ENCODE results near the gene NFKBIE. TPM values are rescaled to one million over a fixed set of nuclear protein-coding genes. Genes with fewer than 3 reads are reported as not detected.
"Not testable (repeated sequence)": the region's sequence is repeated elsewhere in the genome, so short reads cannot be mapped to it uniquely, and the experiment has no call there.

Gene NFKBIE, protein sequence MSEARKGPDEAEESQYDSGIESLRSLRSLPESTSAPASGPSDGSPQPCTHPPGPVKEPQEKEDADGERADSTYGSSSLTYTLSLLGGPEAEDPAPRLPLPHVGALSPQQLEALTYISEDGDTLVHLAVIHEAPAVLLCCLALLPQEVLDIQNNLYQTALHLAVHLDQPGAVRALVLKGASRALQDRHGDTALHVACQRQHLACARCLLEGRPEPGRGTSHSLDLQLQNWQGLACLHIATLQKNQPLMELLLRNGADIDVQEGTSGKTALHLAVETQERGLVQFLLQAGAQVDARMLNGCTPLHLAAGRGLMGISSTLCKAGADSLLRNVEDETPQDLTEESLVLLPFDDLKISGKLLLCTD
- 10 to 100 TPM; 17.2 to 19.9 TPM for total RNA-seq

DNA sequence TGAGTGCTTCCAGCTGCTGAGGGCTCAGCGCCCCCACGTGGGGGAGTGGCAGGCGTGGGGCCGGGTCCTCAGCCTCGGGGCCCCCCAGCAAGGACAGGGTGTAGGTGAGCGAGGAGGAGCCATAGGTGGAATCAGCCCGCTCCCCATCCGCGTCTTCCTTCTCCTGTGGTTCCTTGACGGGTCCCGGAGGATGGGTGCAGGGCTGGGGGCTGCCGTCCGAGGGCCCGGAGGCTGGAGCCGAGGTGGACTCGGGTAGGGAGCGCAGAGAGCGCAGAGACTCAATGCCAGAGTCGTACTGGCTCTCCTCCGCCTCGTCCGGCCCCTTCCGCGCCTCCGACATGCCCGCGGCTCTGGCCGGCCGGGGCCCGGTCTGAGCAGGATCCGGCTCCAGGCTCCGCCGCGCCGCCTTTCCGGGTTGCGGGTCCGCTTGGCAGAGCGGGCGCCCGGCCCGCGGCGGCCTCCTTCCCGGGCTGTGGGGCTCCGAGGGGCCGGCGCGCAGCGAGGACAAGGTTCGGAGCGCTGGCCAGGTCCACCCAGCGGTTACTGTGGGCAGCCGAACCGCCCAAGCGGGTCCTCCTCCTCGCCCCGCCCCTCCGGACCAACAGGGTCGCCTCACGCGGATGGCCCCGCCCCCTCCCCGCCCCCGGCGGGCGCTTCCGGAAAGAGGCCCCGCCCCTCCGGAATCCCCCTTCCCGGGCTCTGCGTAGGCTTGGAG is at the start of gene NFKBIE:
Gene NFKBIE, minus strand, starts transcription at position 545 of the 715 bp plus-strand sequence. Its CDS starts 205 bp downstream, at position 340.
- peak within 1 kb of the TSS; percentile 93 for H3K27ac Mint-ChIP-seq
- peak within 1 kb of the TSS; percentile 88 for H3K4me3 Mint-ChIP-seq
- DNase-seq: peak; percentile 97
- H3K36me3 Mint-ChIP-seq (ENCODE audit: low read depth): peaks cover 21% of the 10 kb centered on the region
- ChIA-PET POLR2A (interaction anchor here (1.4 kb wide), 2 partner anchors 16 to 18 kb away, joined by 5 to 11 read pairs; partner anchors contain the start of gene HSP90AB1), CTCF (interaction anchor here (1.1 to 5.2 kb wide), 8 partner anchors 9 to 169 kb away, joined by 4 to 38 read pairs (median 6); partner anchors contain the start of gene AARS2)
- peaks cover 14% of the 10 kb centered on the region for H3K27me3 Mint-ChIP-seq
- no peaks in the 10 kb centered on the region for H3K9me3 Mint-ChIP-seq (ENCODE audit: low read depth)
- ATAC-seq: peak; percentile 52
- intact Hi-C loops (cut with DNase I, micrococcal nuclease): loop anchor here (1.0 to 5.0 kb wide), 15 partner anchors 8 to 192 kb away; partner anchors contain the start of genes AARS2 (in 2 of the 2), MRPL14 (in 2 of the 2), SLC35B2 (in 2 of the 2) and TMEM63B (in 2 of the 2)
- peaks cover 58% of the 10 kb centered on the region for H3K4me1 Mint-ChIP-seq

DNA sequence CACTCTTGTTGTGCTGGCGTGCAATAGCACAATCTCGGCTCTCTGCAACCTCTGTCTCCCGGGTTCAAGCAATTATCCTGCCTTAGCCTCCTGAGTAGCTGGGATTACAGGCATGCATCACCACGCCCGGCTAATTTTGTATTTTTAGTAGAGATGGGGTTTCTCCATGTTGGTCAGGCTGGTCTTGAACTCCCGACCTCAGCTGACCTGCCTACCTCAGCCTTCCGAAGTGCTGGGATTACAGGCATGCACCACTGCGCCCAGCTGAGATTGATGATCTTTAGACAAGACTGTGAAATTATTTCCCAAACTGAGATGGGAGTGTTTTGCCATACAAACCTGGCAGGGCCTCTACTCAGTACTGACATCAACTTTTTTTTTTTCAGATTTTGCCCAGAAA is 49.3 kb upstream of the NFKBIE start:
- intact Hi-C loops (cut with DNase I, micrococcal nuclease): loop anchor here in 1 of 2 experiments (10.0 kb wide), 1 partner anchor 540 kb away; the partner anchor contains the start of gene VEGFA
- H3K4me1 Mint-ChIP-seq: peaks cover 14% of the 10 kb centered on the region

DNA sequence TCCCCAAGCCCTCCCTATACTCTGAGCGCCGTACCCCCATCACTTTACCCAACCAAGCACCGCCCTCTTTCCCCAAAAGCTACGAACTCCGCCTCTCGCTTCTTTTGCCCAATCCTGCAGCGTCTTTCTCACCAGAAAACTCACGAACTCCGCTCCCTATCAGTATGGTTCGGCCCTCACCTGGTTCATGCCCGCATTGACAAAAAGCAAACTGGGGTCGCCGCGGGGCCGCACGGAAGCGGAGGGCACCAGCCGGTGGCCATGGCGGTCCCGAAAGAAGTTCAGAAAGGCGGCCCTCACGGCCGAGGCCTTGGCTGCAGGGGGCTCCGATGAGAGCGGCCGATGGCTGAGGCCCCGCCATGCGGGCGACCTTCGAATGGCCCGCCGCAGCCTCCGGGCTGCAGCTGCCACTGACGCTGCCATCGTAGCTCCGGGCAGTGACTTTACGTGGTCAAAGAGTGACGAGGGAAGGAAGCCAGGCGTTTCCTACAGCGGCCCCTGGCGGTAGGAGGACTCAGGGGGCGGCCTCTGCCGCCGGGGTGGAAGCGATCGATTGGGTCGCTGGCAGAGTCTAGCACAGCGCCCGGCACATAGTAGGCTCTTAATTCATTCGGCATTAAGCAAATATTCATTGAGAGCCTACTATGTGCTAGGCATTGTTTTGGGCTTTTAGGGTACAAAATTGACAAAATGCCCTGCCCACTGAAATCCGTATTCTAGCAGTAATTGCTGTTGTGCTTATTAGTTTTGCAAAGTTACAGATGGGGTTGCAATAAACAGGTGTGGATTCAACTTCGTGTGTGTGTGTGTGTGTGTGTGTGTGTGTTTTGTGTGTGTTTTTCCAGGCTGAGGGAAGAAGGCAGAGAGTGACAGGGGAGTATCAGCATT is 47.8 kb upstream of the NFKBIE start, which contains the start of gene AARS2:
Gene AARS2, minus strand, starts transcription at position 447 of the 888 bp plus-strand sequence. Its CDS starts 24 bp downstream, at position 423.
- Mint-ChIP-seq H3K9me3 (ENCODE audit: low read depth) (no peaks in the 10 kb centered on the region), H3K27me3 (peaks cover 1% of the 10 kb centered on the region), H3K27ac (peak within 1 kb of the TSS; percentile 86), H3K36me3 (ENCODE audit: low read depth) (peaks cover 15% of the 10 kb centered on the region), H3K4me1 (peaks cover 14% of the 10 kb centered on the region), H3K4me3 (peak within 1 kb of the TSS; percentile 98)
- ChIA-PET CTCF (interaction anchor here (0.6 to 3.9 kb wide), 33 partner anchors 9 to 536 kb away, joined by 3 to 38 read pairs (median 4); partner anchors contain the start of genes CDC5L and NFKBIE), POLR2A (interaction anchor here (0.9 to 1.0 kb wide), 3 partner anchors 45 to 89 kb away, joined by 3 to 5 read pairs (median 3); no protein-coding TSS in a partner anchor)
- intact Hi-C loops (cut with DNase I, micrococcal nuclease): loop anchor here (1.0 to 10.0 kb wide), 5 partner anchors 48 to 538 kb away; partner anchors contain the start of genes NFKBIE (in 2 of the 2), CDC5L (in 1 of the 2), MRPL14 (in 1 of the 2) and SLC29A1 (in 1 of the 2)
- peak; percentile 96 for ATAC-seq
- peak; percentile 96 for DNase-seq

More for the DNA sequence above, 49.3 kb upstream of the NFKBIE start:
- ATAC-seq; H3K9me3 Mint-ChIP-seq (ENCODE audit: low read depth); POLR2A ChIA-PET; DNase-seq; H3K4me3 Mint-ChIP-seq; H3K27ac Mint-ChIP-seq: not testable (repeated sequence)
- H3K36me3 Mint-ChIP-seq (ENCODE audit: low read depth): peaks cover 13% of the 10 kb centered on the region
- H3K27me3 Mint-ChIP-seq: peaks cover 14% of the 10 kb centered on the region
- CTCF ChIA-PET: interaction anchor here (0.6 to 3.9 kb wide), 4 partner anchors 10 to 1062 kb away, joined by 4 to 30 read pairs (median 15); no protein-coding TSS in a partner anchor

DNA sequence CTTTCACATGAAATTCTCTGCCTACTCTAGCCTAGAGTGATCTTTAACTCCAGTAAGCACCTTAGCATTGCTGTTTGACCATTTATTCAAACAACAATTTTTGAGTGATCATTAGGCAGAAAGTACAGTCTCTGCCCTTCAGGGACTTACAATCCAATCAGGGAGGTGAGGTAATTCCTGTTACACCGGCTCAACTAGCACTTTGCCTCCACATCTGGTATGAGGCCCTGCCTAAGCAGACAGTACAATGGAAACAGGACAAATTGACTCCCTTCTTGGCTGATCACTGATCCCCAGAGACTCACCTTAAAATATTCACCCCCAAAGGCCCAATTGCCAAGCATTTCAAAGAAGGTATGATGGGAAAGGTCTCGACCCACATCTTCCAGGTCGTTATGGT is 46.4 kb upstream of the NFKBIE start:
- Mint-ChIP-seq H3K36me3 (ENCODE audit: low read depth) (peaks cover 22% of the 10 kb centered on the region), H3K27ac (peak overlapping the region; percentile 64), H3K9me3 (ENCODE audit: low read depth) (no peaks in the 10 kb centered on the region), H3K4me1 (peaks cover 14% of the 10 kb centered on the region), H3K27me3 (no peaks in the 10 kb centered on the region), H3K4me3 (peak overlapping the region; percentile 98)
- ATAC-seq (no peak), DNase-seq (no peak)
- ChIA-PET CTCF (interaction anchor here (0.7 to 3.9 kb wide), 9 partner anchors 15 to 237 kb away, joined by 3 to 38 read pairs (median 9); partner anchors contain the start of gene NFKBIE), POLR2A (interaction anchor here (0.9 kb wide), 1 partner anchor 60 kb away, joined by 3 read pairs; no protein-coding TSS in a partner anchor)
- intact Hi-C loops (cut with DNase I, micrococcal nuclease): loop anchor here in 1 of 2 experiments (10.0 kb wide), 1 partner anchor 537 kb away; the partner anchor contains the start of gene VEGFA

DNA sequence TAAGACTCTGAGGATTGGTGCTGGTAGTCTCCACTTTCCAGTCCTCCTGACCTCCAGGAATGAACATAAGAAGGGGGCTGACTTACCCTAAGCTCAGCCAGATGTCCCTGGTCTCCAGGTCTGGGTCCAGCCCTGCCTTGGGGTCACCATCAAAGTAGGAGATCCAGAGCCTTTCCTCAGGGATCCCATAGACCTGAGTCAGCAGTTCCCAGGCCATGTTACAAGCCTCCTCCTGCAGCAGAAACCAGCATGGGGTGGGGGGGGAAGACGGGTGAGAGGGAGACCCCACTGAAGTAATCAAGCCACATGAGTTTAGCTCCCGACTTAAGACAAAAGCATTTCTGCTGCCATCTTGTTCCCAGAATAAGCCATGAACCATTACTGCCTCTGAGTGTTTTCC is 46.0 kb upstream of the NFKBIE start:
- ChIA-PET CTCF (interaction anchor here (3.4 to 3.9 kb wide), 2 partner anchors 25 to 45 kb away, joined by 30 to 38 read pairs; partner anchors contain the start of gene NFKBIE), POLR2A (no interaction called here)
- DNase-seq (no peak), ATAC-seq (no peak)
- intact Hi-C loops (cut with DNase I, micrococcal nuclease): loop anchor here in 1 of 2 experiments (10.0 kb wide), 1 partner anchor 537 kb away; the partner anchor contains the start of gene VEGFA
- H3K4me1 Mint-ChIP-seq: peaks cover 14% of the 10 kb centered on the region
- H3K27ac Mint-ChIP-seq: no peak overlapping the region
- H3K36me3 Mint-ChIP-seq (ENCODE audit: low read depth): peaks cover 23% of the 10 kb centered on the region
- no peaks in the 10 kb centered on the region for H3K9me3 Mint-ChIP-seq (ENCODE audit: low read depth)
- H3K27me3 Mint-ChIP-seq: no peaks in the 10 kb centered on the region
- no peak overlapping the region for H3K4me3 Mint-ChIP-seq

DNA sequence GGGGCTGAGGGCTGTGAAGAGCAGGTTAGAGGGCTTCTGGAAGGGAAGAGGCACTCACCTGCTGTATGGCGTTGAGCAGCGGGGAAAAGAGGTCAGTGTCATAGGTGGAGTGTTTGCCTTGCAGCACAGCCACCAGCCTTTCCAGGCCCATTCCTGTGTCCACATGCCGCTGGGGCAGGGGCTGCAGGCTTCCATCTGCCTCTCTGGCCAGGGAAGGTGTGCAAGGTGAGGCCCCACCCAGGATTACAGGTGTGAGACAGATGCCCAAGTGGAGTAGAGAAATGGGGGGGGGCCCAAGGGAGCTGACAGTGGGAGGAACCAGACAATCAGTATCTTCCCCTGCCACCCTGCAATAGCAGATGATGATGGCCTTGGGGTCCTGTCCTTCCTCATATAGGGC is 44.9 kb upstream of the NFKBIE start:
- ATAC-seq (no peak), DNase-seq (no peak)
- Mint-ChIP-seq H3K27me3 (no peaks in the 10 kb centered on the region), H3K9me3 (ENCODE audit: low read depth) (no peaks in the 10 kb centered on the region), H3K36me3 (ENCODE audit: low read depth) (peaks cover 29% of the 10 kb centered on the region), H3K4me3 (no peak overlapping the region), H3K27ac (peak overlapping the region; percentile 45), H3K4me1 (peaks cover 14% of the 10 kb centered on the region)
- POLR2A ChIA-PET: no interaction called here
- CTCF ChIA-PET: interaction anchor here (1.4 to 3.9 kb wide), 3 partner anchors 28 to 42 kb away, joined by 7 to 19 read pairs (median 10); no protein-coding TSS in a partner anchor
- intact Hi-C loops (cut with DNase I, micrococcal nuclease): loop anchor here in 1 of 2 experiments (10.0 kb wide), 1 partner anchor 535 kb away; the partner anchor contains the start of gene VEGFA

DNA sequence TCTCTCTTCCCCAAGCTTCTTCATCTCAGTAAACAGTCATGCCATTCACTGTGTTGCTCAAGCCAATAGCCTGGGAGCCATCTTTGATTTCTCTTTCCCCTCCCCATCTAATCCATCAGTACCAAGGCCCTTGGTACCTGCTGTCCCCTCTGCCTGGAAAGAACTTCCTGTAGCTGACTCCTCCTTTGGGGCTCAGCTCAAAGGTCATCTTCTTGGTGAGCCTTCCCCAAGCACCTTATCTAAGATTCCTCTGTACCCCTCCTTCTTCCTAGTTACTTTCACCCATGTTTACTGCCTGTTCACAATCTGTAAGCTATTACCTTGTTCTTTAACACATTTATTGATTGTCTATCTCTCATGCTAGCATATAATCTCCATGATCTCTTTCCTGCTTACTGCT is 44.3 kb upstream of the NFKBIE start:
- peaks cover 32% of the 10 kb centered on the region for H3K36me3 Mint-ChIP-seq (ENCODE audit: low read depth)
- H3K27ac Mint-ChIP-seq: no peak overlapping the region
- no peaks in the 10 kb centered on the region for H3K27me3 Mint-ChIP-seq
- H3K4me3 Mint-ChIP-seq: no peak overlapping the region
- ATAC-seq: no peak
- POLR2A ChIA-PET: no interaction called here
- peaks cover 14% of the 10 kb centered on the region for H3K4me1 Mint-ChIP-seq
- intact Hi-C loops (cut with DNase I, micrococcal nuclease): loop anchor here in 1 of 2 experiments (10.0 kb wide), 1 partner anchor 535 kb away; the partner anchor contains the start of gene VEGFA
- CTCF ChIA-PET: interaction anchor here (0.7 to 3.9 kb wide), 6 partner anchors 16 to 148 kb away, joined by 3 to 19 read pairs (median 6); no protein-coding TSS in a partner anchor
- DNase-seq: no peak
- no peaks in the 10 kb centered on the region for H3K9me3 Mint-ChIP-seq (ENCODE audit: low read depth)

DNA sequence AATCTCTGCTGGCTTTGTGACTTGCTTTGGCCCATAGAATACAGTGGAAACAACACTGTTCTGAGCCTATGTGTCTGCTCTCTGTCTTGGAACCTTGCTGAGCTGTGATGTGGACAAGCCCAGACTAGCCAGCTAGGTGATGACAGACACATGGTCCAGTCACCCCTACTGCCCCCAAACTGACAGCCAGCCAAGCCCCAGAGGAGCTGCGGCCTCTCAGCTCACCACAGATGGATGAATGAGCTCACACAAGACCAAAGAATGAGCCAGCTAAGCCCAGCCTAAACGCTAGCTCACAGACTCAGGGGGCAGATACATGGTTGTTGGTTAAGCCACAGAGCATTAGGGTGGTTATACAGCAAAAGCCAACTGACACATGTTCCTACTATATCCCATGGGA is 43.7 kb upstream of the NFKBIE start:
- no peak for DNase-seq
- CTCF ChIA-PET: interaction anchor here (0.7 to 3.9 kb wide), 6 partner anchors 17 to 147 kb away, joined by 3 to 19 read pairs (median 6); no protein-coding TSS in a partner anchor
- H3K4me3 Mint-ChIP-seq: no peak overlapping the region

DNA sequence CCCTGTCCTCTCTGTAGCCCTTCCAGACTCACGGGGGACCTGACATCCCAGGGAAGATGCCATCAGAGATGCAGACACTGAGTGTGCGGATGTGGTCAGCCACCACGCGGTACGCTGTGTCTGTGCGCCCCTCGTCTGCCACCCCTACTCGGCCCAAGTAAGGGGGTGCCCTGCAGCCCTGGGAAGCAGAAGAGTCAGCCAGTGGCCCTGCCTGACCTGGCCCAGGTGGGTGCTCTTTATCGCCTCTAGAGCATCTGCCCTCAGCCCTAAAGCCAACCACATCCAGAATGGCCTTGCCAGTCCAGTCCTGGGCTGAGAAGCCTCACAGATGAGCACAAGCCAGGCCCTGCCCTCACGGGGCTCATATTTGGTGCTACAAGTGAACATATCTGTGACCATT is 41.9 kb upstream of the NFKBIE start:
- Mint-ChIP-seq H3K4me3 (no peak overlapping the region), H3K4me1 (peaks cover 8% of the 10 kb centered on the region), H3K27ac (no peak overlapping the region), H3K36me3 (ENCODE audit: low read depth) (peaks cover 43% of the 10 kb centered on the region), H3K9me3 (ENCODE audit: low read depth) (no peaks in the 10 kb centered on the region), H3K27me3 (no peaks in the 10 kb centered on the region)
- ATAC-seq (no peak), DNase-seq (no peak)
- intact Hi-C loops (cut with DNase I, micrococcal nuclease): no loop called here
- CTCF ChIA-PET: interaction anchor here (1.0 to 3.9 kb wide), 2 partner anchors 35 to 39 kb away, joined by 4 to 19 read pairs; no protein-coding TSS in a partner anchor
- POLR2A ChIA-PET: no interaction called here

More for the DNA sequence above, 43.7 kb upstream of the NFKBIE start:
- Mint-ChIP-seq H3K9me3 (ENCODE audit: low read depth) (no peaks in the 10 kb centered on the region), H3K36me3 (ENCODE audit: low read depth) (peaks cover 35% of the 10 kb centered on the region), H3K4me1 (peaks cover 14% of the 10 kb centered on the region), H3K27me3 (no peaks in the 10 kb centered on the region), H3K27ac (no peak overlapping the region)
- intact Hi-C loops (cut with DNase I, micrococcal nuclease): no loop called here
- ATAC-seq: no peak
- POLR2A ChIA-PET: no interaction called here

DNA sequence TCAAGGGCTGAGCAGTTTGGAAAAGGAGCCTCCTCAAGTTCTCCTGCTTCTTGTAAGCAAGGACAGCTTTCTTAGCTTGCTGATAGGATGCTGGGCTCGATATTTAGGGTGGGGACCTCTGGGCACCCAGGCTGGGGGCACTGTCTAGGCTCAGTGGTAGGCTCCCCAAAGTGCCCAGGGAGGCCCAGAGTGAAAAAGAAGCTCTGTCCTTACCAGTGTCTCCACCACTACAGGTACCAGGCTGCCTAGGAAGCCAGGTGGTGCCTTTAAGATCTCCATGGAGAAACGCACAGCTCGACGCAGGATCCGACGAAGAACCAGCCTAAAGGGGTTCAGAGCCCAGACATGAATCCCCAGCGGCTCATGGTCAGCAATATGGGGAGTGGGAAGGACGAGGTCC is 41.4 kb upstream of the NFKBIE start:
- DNase-seq (no peak), ATAC-seq (no peak)
- Mint-ChIP-seq H3K9me3 (ENCODE audit: low read depth) (no peaks in the 10 kb centered on the region), H3K4me3 (no peak overlapping the region), H3K36me3 (ENCODE audit: low read depth) (peaks cover 43% of the 10 kb centered on the region), H3K4me1 (peaks cover 3% of the 10 kb centered on the region), H3K27me3 (no peaks in the 10 kb centered on the region), H3K27ac (no peak overlapping the region)
- CTCF ChIA-PET: interaction anchor here (0.7 to 3.9 kb wide), 4 partner anchors 12 to 38 kb away, joined by 3 to 19 read pairs (median 4); no protein-coding TSS in a partner anchor
- intact Hi-C loops (cut with DNase I, micrococcal nuclease): no loop called here
- POLR2A ChIA-PET: no interaction called here

All from activated CD4-positive, alpha-beta T cell treated with anti-CD3 and anti-CD28 coated beads for 36 hours (primary cell).